Measurements from ENCODE around the gene PTS.

- TF ChIP-seq SUZ12 (IDR thresholded peaks at IDR 0.05; ENCODE audit: extremely low read depth, insufficient read depth, insufficient read length) (no peak), ZNF274 (IDR thresholded peaks at IDR 0.05; ENCODE audit: low read depth, low read length) (no peak), YY1 (IDR thresholded peaks at IDR 0.05; ENCODE audit: insufficient read depth, insufficient read length) (no peak)
Observed at GRCh38 chr11:112277941-112278340, 51.7 kb downstream of the PTS start.
